ENCODE data around the gene EXOC1. TPM values are rescaled to one million over a fixed set of nuclear protein-coding genes. Genes with fewer than 3 reads are reported as not detected.
"Not testable (repeated sequence)": the region's sequence is repeated elsewhere in the genome, so short reads cannot be mapped to it uniquely, and the experiment has no call there.

EXOC1 gene
- total and polyA plus RNA-seq, 5 experiments from 2014 or later: 5.8 to 41.9 (median 14.6) TPM

DNA sequence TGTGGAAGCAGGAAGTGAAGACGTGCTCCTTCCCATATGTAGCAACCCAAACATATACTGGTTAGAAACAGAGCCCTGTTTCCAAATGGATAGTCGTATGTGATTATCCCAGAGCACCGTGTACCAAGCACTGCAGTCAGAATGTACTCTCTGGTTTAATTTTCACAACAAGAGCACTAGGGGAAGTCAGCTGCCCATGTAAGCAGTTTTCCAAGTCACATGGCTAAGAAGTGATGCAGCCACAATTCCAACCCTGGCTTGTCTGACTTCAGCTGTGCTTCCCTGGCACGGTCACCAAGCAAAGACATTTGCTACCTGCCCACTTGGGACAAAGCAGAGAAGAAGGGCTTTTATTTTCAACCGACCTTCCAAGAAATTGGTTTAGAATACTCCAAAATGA lies 67.1 kb downstream of the EXOC1 start:
- no peaks in the 10 kb centered on the region for H3K4me1 Mint-ChIP-seq
- POLR2A ChIA-PET: no interaction called here
- peaks cover 0 to 3% (median 0%) of the 10 kb centered on the region in 3 donors for H3K36me3 Mint-ChIP-seq
- peaks cover 0 to 2% (median 0%) of the 10 kb centered on the region in 5 donors for H3K27me3 Mint-ChIP-seq
- H3K9me3 Mint-ChIP-seq: no peaks in the 10 kb centered on the region
- H3K27ac Mint-ChIP-seq: no peak overlapping the region
- no peak for DNase-seq
- H3K4me3 Mint-ChIP-seq: no peak overlapping the region
- ATAC-seq: no peak

DNA sequence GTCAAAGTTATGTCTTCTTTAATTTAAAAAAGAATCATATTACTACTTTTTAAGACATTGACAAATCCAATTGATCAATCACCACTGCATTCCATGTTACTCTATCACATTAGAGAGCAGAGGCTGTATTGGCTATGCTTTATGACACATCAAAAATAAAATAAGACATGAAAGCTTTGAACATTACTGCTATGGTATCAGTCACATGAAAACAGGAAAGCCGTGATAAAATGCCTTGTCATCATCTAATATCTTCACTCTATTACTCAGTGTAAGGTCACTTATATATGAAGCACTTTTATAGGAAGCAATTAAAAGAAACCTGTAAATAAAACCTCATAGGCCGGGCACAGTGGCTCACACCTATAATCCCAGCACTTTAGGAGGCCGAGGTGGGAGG lies 67.6 kb downstream of the EXOC1 start:
- DNase-seq (no peak), ATAC-seq (no peak)
- Mint-ChIP-seq H3K36me3 (peaks cover 0 to 3% (median 0%) of the 10 kb centered on the region in 3 donors), H3K27ac (no peak overlapping the region), H3K27me3 (peaks cover 0 to 2% (median 0%) of the 10 kb centered on the region in 5 donors), H3K4me1 (no peaks in the 10 kb centered on the region), H3K9me3 (no peaks in the 10 kb centered on the region), H3K4me3 (no peak overlapping the region)
- POLR2A ChIA-PET: no interaction called here

DNA sequence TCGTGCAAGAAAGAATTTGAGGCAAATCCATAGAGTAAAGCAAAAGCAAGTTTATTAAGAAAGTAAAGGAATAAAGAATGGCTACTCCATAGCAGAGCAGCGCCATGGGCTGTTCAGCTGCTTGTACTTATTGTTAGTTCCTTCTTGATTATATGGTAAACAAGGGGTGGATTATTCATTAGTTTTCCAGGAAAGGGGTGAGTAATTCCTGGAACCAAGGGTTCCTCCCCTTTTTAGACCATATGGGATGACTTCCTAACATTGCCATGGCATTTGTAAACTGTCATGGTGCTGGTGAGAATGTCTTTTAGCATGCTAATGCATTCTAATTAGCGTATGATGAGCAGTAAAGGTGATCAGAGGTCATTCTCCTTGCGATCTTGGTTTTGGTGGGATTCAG lies 71.8 kb downstream of the EXOC1 start:
- H3K9me3 Mint-ChIP-seq: peaks cover 0 to 12% (median 0%) of the 10 kb centered on the region in 9 donors
- POLR2A ChIA-PET: no interaction called here

DNA sequence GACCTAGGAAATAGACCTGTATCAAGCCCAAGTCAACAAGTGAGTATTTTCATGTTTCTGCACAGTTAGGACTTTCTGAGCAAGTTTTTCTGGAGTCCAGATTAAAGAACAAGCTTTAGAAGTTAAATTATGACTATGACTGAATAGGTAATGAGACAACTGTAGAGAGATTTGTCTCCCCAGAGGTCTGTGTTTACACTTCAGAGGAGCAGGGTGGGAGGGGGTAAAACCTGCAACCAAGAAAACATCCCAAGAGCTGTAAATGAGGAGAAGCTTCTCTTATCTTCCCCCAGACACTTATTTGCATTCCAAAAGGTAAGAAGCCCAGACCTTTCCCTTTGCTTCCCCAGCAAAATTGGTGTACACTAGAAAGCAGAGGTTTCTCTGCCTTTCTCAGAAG lies 73.2 kb downstream of the EXOC1 start:
- peaks cover 0 to 21% (median 0%) of the 10 kb centered on the region in 9 donors for H3K9me3 Mint-ChIP-seq
- H3K4me3 Mint-ChIP-seq: no peak overlapping the region
- no peaks in the 10 kb centered on the region for H3K27me3 Mint-ChIP-seq
- POLR2A ChIA-PET: no interaction called here
- DNase-seq: no peak
- H3K36me3 Mint-ChIP-seq: peaks cover 0 to 8% (median 0%) of the 10 kb centered on the region in 3 donors
- ATAC-seq: no peak
- peaks cover 3 to 7% (median 6%) of the 10 kb centered on the region in 4 donors for H3K4me1 Mint-ChIP-seq
- H3K27ac Mint-ChIP-seq: peak overlapping the region in 1 of 10 donors; percentile 7

More for the DNA sequence above, 71.8 kb downstream of the EXOC1 start:
- no peaks in the 10 kb centered on the region for H3K4me1 Mint-ChIP-seq
- no peak overlapping the region for H3K27ac Mint-ChIP-seq
- no peak for ATAC-seq
- no peaks in the 10 kb centered on the region for H3K27me3 Mint-ChIP-seq
- no peak overlapping the region for H3K4me3 Mint-ChIP-seq
- H3K36me3 Mint-ChIP-seq: peaks cover 0 to 8% (median 0%) of the 10 kb centered on the region in 3 donors
- DNase-seq: no peak

DNA sequence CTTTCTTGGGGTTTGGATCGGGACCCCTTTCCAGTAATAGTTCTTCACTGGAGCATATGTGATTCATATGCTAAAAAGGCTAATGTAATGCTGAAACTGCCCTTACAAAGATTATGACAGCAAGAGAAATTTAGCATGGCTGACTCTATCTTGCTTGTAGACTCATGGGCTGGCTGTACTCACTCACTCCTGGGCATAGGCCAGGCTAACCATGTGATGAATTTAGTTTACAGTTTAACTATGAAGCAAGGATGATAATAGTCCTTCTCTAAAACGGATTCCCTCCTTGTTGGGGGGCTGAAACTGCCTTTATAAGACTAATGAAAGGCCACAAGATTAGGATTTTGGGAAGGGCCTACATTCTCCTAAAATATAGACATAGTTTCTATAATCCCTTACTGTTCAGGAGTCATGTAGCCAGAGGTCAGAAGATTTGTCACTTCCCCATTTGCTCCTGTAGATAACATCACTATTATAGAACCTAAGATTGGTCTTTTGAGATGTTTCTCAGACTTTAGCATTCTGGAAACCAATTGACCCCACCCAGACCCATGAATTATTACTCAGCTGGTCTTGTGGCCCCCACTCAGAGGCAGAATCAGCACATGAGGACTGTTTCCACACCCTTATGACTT lies 74.5 kb downstream of the EXOC1 start:
- DNase-seq (no peak), ATAC-seq (no peak)
- no peak overlapping the region for H3K4me3 Mint-ChIP-seq
- POLR2A ChIA-PET: no interaction called here
- peaks cover 3 to 7% (median 6%) of the 10 kb centered on the region in 4 donors for H3K4me1 Mint-ChIP-seq
- peaks cover 0 to 22% (median 2%) of the 10 kb centered on the region in 9 donors for H3K9me3 Mint-ChIP-seq
- H3K27ac Mint-ChIP-seq: no peak overlapping the region
- H3K27me3 Mint-ChIP-seq: no peaks in the 10 kb centered on the region
- peaks cover 0 to 8% (median 0%) of the 10 kb centered on the region in 3 donors for H3K36me3 Mint-ChIP-seq

DNA sequence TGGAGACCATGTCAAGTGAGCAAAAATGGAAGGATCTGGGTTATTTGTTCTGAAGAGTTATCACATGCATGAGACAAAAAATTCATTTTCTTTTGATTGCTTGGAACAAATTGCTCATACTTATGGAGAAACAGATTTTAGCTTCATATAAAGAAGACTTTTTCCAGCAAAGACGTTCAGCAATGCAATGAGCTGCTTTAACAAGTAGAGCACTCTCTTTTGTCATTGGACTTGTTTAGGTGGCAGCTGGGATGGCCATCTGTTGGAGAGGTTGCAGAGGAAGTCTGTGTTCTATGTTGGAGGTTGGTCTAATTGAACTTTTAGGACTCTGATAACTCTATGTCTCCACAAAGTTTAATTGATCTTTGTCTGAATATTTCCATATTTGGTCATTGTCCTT lies 75.4 kb downstream of the EXOC1 start:
- H3K27ac Mint-ChIP-seq: no peak overlapping the region

DNA sequence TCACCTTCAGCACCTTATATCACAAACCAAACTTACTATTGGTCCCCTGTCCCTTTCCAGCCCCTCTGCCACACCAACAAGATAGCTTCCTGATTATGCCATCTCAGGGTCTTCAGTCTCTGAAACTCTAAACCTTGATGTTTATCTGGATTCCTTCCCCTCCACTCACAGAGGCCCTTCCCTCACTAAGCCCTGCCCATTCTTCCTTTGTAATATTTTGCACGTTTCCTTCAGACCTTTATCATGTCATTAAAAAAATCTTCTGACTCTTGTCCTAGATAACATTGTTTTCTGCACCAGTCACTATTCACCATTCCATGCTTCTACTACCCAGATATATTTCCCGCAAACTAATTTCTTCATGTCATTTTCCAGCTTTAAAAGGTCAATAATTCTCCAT lies 77.6 kb downstream of the EXOC1 start:
- peak overlapping the region in 1 of 10 donors; percentile 4 for H3K27ac Mint-ChIP-seq
- peaks cover 3 to 49% (median 11%) of the 10 kb centered on the region in 9 donors for H3K9me3 Mint-ChIP-seq
- DNase-seq (no peak), ATAC-seq (no peak)
- H3K4me1 Mint-ChIP-seq: peaks cover 3 to 7% (median 6%) of the 10 kb centered on the region in 4 donors
- POLR2A ChIA-PET: no interaction called here
- H3K27me3 Mint-ChIP-seq: no peaks in the 10 kb centered on the region
- peaks cover 0 to 19% (median 9%) of the 10 kb centered on the region in 3 donors for H3K36me3 Mint-ChIP-seq
- no peak overlapping the region for H3K4me3 Mint-ChIP-seq

More for the DNA sequence above, 75.4 kb downstream of the EXOC1 start:
- ATAC-seq: no peak
- no peak overlapping the region for H3K4me3 Mint-ChIP-seq
- no peaks in the 10 kb centered on the region for H3K27me3 Mint-ChIP-seq
- no peak for DNase-seq
- POLR2A ChIA-PET: no interaction called here
- H3K4me1 Mint-ChIP-seq: peaks cover 3 to 7% (median 6%) of the 10 kb centered on the region in 4 donors
- peaks cover 0 to 8% (median 0%) of the 10 kb centered on the region in 3 donors for H3K36me3 Mint-ChIP-seq
- peaks cover 0 to 27% (median 3%) of the 10 kb centered on the region in 9 donors for H3K9me3 Mint-ChIP-seq

DNA sequence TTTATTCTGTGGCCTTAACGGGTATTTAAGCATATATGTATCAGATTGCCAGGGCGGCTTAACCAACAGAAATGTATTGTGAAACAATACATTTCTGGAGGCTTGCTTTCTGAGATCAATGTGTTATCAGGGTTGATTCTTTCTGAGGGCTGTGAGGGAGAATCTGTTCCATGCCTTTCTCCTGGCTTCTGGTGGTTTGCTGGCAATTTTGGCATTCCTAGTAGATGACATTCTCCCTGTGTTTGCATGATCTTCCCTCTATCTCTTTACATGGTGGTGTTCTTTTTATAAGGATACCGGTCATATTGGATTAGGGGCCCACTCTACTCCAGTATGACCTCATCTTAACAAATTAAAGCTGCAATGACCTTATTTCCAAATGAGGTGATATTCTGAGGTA lies 78.4 kb downstream of the EXOC1 start:
- Mint-ChIP-seq H3K27ac (no peak overlapping the region), H3K9me3 (peaks cover 5 to 57% (median 17%) of the 10 kb centered on the region in 9 donors), H3K4me1 (peaks cover 3 to 7% (median 6%) of the 10 kb centered on the region in 4 donors), H3K27me3 (no peaks in the 10 kb centered on the region), H3K36me3 (peaks cover 0 to 27% (median 17%) of the 10 kb centered on the region in 3 donors), H3K4me3 (no peak overlapping the region)
- ATAC-seq: no peak
- POLR2A ChIA-PET: no interaction called here
- no peak for DNase-seq

DNA sequence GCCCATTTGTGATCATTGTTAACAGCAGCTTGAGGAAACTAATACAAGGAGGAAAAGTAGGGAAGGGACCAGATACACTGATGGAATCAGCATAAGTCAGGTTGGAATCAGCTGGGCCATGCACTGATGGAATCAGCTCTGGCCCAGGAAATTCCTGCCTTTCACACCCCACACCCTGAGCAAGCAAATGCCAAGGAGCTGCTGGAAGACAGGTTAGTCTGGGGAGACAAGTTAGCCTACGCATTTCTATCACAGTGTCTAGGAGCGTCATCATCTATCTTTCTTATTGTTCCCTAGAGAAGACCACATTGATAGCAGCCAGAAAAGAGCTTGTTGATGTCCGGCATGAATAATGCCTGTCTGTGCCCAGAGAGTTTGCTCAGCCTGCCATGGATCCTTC lies 79.1 kb downstream of the EXOC1 start:
- POLR2A ChIA-PET: interaction anchor here (0.9 kb wide), 1 partner anchor 16 kb away, joined by 3 read pairs; the partner anchor contains the start of gene CEP135

DNA sequence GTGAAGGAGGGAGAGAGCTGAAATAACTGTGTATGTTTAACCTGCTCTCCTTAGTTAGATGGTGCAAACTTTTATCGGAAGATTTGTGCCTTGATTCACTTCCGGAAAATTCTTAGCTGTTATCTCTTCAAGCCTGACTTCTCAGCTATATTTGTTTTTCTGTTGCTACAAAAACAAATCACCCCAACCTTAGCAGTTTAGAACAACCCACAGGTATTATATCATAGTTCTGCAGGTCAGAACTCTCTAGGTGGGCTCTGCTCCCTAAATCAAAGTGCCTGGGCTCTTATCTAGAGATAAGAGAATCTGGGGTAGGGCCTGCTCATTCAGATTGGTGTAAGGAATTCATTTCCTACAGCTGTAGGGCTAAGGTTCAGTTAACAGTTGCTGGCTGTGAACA lies 80.2 kb downstream of the EXOC1 start:
- DNase-seq (no peak), ATAC-seq (no peak)
- POLR2A ChIA-PET: no interaction called here
- H3K27ac Mint-ChIP-seq: no peak overlapping the region
- peaks cover 13 to 33% (median 33%) of the 10 kb centered on the region in 3 donors for H3K36me3 Mint-ChIP-seq
- H3K27me3 Mint-ChIP-seq: no peaks in the 10 kb centered on the region
- H3K4me3 Mint-ChIP-seq: no peak overlapping the region
- H3K4me1 Mint-ChIP-seq: peaks cover 3 to 10% (median 6%) of the 10 kb centered on the region in 4 donors
- H3K9me3 Mint-ChIP-seq: peaks cover 14 to 66% (median 29%) of the 10 kb centered on the region in 9 donors

More for the DNA sequence above, 79.1 kb downstream of the EXOC1 start:
- H3K4me3 Mint-ChIP-seq: no peak overlapping the region
- no peak overlapping the region for H3K27ac Mint-ChIP-seq
- H3K4me1 Mint-ChIP-seq: peaks cover 3 to 7% (median 6%) of the 10 kb centered on the region in 4 donors
- DNase-seq: no peak
- ATAC-seq: no peak
- H3K27me3 Mint-ChIP-seq: no peaks in the 10 kb centered on the region
- H3K9me3 Mint-ChIP-seq: peaks cover 6 to 64% (median 19%) of the 10 kb centered on the region in 9 donors
- peaks cover 3 to 30% (median 23%) of the 10 kb centered on the region in 3 donors for H3K36me3 Mint-ChIP-seq

DNA sequence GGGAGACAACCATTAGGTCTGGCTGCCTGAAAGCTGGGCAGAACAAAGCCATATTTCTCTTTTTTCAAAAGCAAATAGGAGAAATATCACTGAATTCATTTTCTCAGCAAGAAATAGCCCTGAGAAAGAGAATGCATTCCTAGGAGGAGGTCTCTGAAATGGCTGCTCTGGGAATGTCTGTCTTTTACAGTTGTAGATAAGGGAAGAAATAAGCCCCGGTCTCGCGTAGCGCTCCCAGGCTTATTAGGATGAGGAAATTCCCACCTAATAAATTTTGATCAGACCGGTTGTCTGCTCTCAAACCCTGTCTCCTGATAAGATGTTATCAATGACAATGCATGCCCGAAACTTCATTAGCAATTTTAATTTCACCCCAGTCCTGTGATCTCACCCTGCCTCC lies 82.5 kb downstream of the EXOC1 start:
- POLR2A ChIA-PET: interaction anchor here (1.0 kb wide), 1 partner anchor 82 kb away, joined by 3 read pairs; no protein-coding TSS in a partner anchor
- H3K27ac Mint-ChIP-seq, DNase-seq, H3K4me3 Mint-ChIP-seq, ATAC-seq, H3K27me3 Mint-ChIP-seq: not testable (repeated sequence)
- peaks cover 3 to 11% (median 5%) of the 10 kb centered on the region in 4 donors for H3K4me1 Mint-ChIP-seq
- peaks cover 21 to 84% (median 42%) of the 10 kb centered on the region in 9 donors for H3K9me3 Mint-ChIP-seq
- H3K36me3 Mint-ChIP-seq: peaks cover 27 to 54% (median 49%) of the 10 kb centered on the region in 3 donors

DNA sequence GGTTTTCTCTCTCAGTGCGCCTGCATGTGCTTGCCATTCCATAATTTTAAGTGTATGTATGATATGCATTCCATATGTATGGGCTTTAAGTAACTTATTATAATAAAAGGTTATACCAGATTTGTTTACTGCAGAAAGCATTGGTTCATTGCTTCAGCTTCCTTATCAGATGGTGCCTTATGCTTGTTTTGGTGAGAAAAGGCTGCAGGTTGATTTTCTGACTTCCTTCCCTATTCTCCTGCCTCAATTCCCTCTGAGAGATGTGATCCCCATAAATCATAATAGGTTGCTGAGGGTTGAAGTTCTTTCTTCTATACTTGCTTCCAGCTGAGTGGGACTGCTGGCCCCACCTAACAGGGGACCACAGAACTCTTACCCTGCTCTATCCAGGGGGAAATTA lies 85.0 kb downstream of the EXOC1 start:
- POLR2A ChIA-PET: no interaction called here
- Mint-ChIP-seq H3K27ac (no peak overlapping the region), H3K27me3 (no peaks in the 10 kb centered on the region), H3K9me3 (peaks cover 21 to 84% (median 42%) of the 10 kb centered on the region in 9 donors), H3K36me3 (peaks cover 27 to 54% (median 49%) of the 10 kb centered on the region in 3 donors), H3K4me1 (peaks cover 0 to 6% (median 0%) of the 10 kb centered on the region in 4 donors), H3K4me3 (no peak overlapping the region)
- ATAC-seq (no peak), DNase-seq (no peak)

DNA sequence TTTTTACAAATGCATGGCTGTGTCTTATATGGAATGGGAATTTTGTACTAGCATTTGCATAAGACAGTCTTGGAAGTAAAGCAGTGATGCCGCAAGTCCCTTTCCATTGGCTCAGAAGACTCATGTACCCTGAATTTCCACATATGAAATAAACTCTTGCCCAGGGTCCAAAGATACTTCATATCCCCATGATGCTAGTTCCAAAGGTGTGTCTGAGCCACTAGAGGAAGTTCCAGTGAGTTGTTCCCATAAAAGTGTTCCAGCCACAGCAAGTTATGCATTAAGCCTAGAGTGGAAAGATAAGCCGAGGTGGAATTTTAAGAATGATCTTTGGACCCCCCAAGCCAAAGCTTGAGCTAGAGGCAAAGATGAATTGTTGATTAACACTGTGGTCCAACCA lies 86.0 kb downstream of the EXOC1 start:
- POLR2A ChIA-PET: no interaction called here

More for the DNA sequence above, 86.0 kb downstream of the EXOC1 start:
- Mint-ChIP-seq H3K4me3 (no peak overlapping the region), H3K4me1 (peaks cover 0 to 6% (median 0%) of the 10 kb centered on the region in 4 donors), H3K36me3 (peaks cover 27 to 51% (median 50%) of the 10 kb centered on the region in 3 donors), H3K27ac (no peak overlapping the region), H3K27me3 (no peaks in the 10 kb centered on the region), H3K9me3 (peaks cover 18 to 75% (median 42%) of the 10 kb centered on the region in 9 donors)
- DNase-seq: no peak
- no peak for ATAC-seq

All from naive thymus-derived CD8-positive, alpha-beta T cell (primary cell).